IPS-NIHi7 (cell line): ENCODE results near the gene RPL22L1.
"Not testable (repeated sequence)": the region's sequence is repeated elsewhere in the genome, so short reads cannot be mapped to it uniquely, and the experiment has no call there.

Source experiments
- DNase-seq: peaks from one replicate; pipeline ENCODE4 v3.0.0; 2012; ENCODE audit warnings: mixed read lengths; ENCODE audit errors: extremely low spot score

The RPL22L1 gene

GRCh38 chr3:170829546-170830272 is 40.3 kb downstream of the RPL22L1 start:
- DNase-seq, result no peak

GRCh38 chr3:170826047-170826446 is 43.9 kb downstream of the RPL22L1 start:
- peak; percentile 36 for DNase-seq

GRCh38 chr3:170823562-170823961 is 46.4 kb downstream of the RPL22L1 start:
- DNase-seq, result not testable (repeated sequence)

- DNase-seq, result not testable (repeated sequence)
Measured at GRCh38 chr3:170818325-170818724, 51.7 kb downstream of the RPL22L1 start.

GRCh38 chr3:170817471-170817870 is 52.5 kb downstream of the RPL22L1 start:
- DNase-seq, result not testable (repeated sequence)

GRCh38 chr3:170816841-170817240 is 53.2 kb downstream of the RPL22L1 start:
- DNase-seq, result no peak

- no peak for DNase-seq
Measured at GRCh38 chr3:170816341-170816740, 53.7 kb downstream of the RPL22L1 start.

- DNase-seq, result no peak
Measured at GRCh38 chr3:170815936-170816335, 54.1 kb downstream of the RPL22L1 start.

GRCh38 chr3:170815340-170815739 is 54.7 kb downstream of the RPL22L1 start:
- no peak for DNase-seq
